Hematopoietic multipotent progenitor cell treated with erythropoietin and hydrocortisone succinate and interleukin-3 and kit ligand, for 15 days (in vitro differentiated cells): ENCODE data around the gene PSMC1.

ENCODE experiments used
- DNase-seq: peaks from one replicate; pipeline ENCODE4 v3.0.0-alpha.2; 2015; ENCODE audit warnings: low spot score

Gene PSMC1

GRCh38 chr14:90302529-90303303 is 46.4 kb downstream of the PSMC1 start:
- DNase-seq = peak; percentile 66

DNA sequence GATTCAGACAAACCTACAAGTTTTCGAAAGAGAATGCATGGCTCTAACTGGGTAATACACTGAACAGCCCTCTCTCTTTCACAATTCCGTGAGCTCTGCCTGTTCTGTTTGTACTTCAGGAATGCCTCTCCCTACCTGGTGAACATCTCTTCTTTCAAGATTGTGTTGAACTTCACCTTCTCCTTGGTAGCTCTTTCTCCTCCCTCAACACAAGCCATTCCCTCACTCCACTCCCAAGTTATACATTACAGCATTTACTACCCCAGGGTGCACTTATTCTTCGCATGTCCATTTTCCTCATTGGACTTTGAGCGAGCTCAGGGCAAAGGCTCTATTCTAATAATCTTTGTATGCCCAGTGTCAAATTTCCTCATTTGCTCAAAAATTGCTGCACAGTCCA is 47.1 kb downstream of the PSMC1 start:
- DNase-seq = no peak

DNA sequence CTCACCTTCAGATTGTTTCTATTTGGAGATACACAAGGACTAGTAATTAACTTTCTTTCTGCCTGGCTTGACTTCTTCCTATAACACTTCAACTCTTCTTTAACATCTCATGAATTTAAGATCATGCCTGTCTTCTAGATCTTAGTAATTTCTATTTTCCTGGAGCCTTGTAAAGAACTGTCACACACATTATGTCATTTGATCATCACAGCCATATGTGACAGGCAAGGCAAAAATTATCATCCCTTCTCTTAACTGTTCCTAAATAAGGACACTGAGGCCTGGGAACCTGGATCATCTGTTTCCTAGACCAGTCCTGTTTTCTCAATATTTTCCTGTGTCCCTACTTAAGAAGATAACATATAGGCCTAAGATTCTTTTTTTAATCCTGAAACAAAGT is 48.1 kb downstream of the PSMC1 start:
- no peak for DNase-seq

DNA sequence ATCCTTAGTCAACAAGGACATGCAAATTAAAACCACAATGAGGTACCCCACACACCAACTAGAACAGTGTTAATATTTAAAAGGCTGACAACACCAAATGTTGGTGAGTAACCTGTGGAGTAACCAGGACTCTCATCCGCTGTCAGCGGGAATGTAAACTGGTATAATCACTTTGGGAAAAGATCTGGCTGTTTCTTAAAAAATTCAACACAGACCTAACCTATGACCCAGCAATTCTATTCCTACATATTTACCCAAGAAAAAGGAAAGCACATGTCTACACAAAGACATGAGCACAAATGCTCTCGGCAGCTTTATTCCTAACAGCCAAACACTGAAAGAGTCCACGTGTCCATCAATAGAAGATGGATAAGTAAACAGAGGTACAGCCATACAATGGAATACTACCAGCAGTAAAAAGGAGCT is 48.8 kb downstream of the PSMC1 start:
- DNase-seq = no peak

GRCh38 chr14:90308561-90308960 is 52.2 kb downstream of the PSMC1 start:
- no peak for DNase-seq

DNA sequence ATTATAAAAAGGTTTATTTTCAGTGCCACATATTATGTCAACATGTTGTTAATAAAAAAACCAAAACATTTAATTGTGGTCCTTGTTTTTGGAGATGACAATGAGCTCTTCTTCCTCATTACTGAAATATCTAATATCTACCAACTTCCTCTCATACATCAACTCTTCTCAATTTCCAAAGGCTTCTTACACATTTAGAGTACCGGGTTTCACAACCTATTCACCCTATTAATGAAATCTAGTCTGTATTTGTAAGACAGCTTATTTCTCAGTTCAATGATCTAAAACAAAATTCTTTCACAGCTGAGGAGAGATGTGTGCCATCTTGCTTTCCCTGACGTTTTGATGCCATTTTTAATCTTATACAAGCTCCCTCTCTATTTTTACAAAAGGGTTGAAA is 60.9 kb downstream of the PSMC1 start:
- DNase-seq = no peak

- DNase-seq = no peak
These were observed 61.7 kb downstream of the PSMC1 start for GRCh38 chr14:90318016-90318415.

GRCh38 chr14:90319173-90319572 is 62.8 kb downstream of the PSMC1 start:
- no peak for DNase-seq

GRCh38 chr14:90319634-90320541 is 63.5 kb downstream of the PSMC1 start:
- no peak for DNase-seq

- DNase-seq = no peak
These were observed 65.5 kb downstream of the PSMC1 start for GRCh38 chr14:90321891-90322290.
